Esophagus muscularis mucosa (tissue), 4 donors: ENCODE measurements around the gene GLIS1. TPM values are rescaled to one million over a fixed set of nuclear protein-coding genes. Genes with fewer than 3 reads are reported as not detected.

Source experiments
- DNase-seq: peaks from one replicate; pipeline ENCODE4 v3.0.0-alpha.2; 2017; ENCODE audit errors: extremely low spot score
- H3K27ac ChIP-seq, 4 donors: fragments of 200-600 bp; sonication (generic); replicated peaks in 1 of 4; 1 replicate in 3 of 4; 2 replicates in 1 of 4; pipeline ENCODE4 v1.5.1; 2016 to 2019; ENCODE audit warnings: mild to moderate bottlenecking in 1 of 4
- H3K27me3 ChIP-seq, 4 donors: fragments of 200-600 bp; sonication (generic); one replicate each; pipeline versions ENCODE4 v1.5.1 to v1.6.0; 2016 to 2019
- H3K36me3 ChIP-seq, 4 donors: fragments of 200-600 bp; sonication (generic); one replicate each; pipeline ENCODE4 v1.5.1; 2016 to 2019
- H3K4me1 ChIP-seq, 4 donors: fragments of 200-600 bp; sonication (generic); one replicate each; pipeline ENCODE4 v1.5.1; 2016 to 2019
- H3K4me3 ChIP-seq, 4 donors: fragments of 200-600 bp; sonication (generic); 1 replicate in 2 of 4; 2 replicates in 2 of 4; pipeline ENCODE4 v1.5.1; 2016 to 2019; ENCODE audit warnings: mild to moderate bottlenecking in 4 of 4, moderate library complexity in 1 of 4
- H3K9me3 ChIP-seq, 4 donors: fragments of 200-600 bp; sonication (generic); 1 replicate in 3 of 4; 2 replicates in 1 of 4; pipeline ENCODE4 v1.5.1; 2016 to 2019
- CTCF ChIP-seq, 3 experiments: fragments of 200-600 bp in 2 of 3; fragments of 450-650 bp in 1 of 3; sonication (generic) in 2 of 3; IDR thresholded peaks; one replicate each; pipeline ENCODE4 v1.5.1; 2017 to 2019; ENCODE audit warnings: antibody characterized with exemption in 3 of 3, mild to moderate bottlenecking in 2 of 3, moderate library complexity in 1 of 3
- EP300 ChIP-seq: sonication (generic); formaldehyde crosslinking; IDR thresholded peaks from one replicate; pipeline ENCODE4 v1.6.1; 2017; ENCODE audit warnings: antibody characterized with exemption
- POLR2A ChIP-seq: fragments of 450-650 bp; IDR thresholded peaks from one replicate; pipeline ENCODE4 v1.6.1; 2017; ENCODE audit warnings: antibody characterized with exemption, moderate library complexity, mild to moderate bottlenecking, low read depth
- POLR2AphosphoS5 ChIP-seq, 2 donors: sonication (generic); formaldehyde crosslinking; IDR thresholded peaks; one replicate each; pipeline ENCODE4 v1.6.1; 2017; ENCODE audit warnings: antibody characterized with exemption in 2 of 2
- whole genome bisulfite sequencing: methylation state at CpG from one replicate; pipeline ENCODE4 v1.1.5; 2018; 5-methylcytosine and 5-hydroxymethylcytosine counted together
- intact Hi-C: fragments of 100-400 bp; cut with DNase I; formaldehyde crosslinking; loops from one replicate; pipeline ENCODE4 v1.15.1; 2023
- total RNA-seq, 4 donors: library from RNA; depleted of rRNA; stranded (reverse); fragments of >200 nt; gene quantifications; one replicate each; pipeline versions ENCODE4 v1.1.0 to v1.2.1, GENCODE V29; 2016

GLIS1 gene
- total RNA-seq, 4 donors from 2014 or later, result 0.17 to 0.42 TPM; not detected in 2

- TF ChIP-seq EP300 (no peak), POLR2AphosphoS5 (IDR thresholded peaks at IDR 0.05) (no peak), POLR2A (no peak), CTCF (IDR thresholded peaks at IDR 0.05) (no peak)
- Histone ChIP-seq H3K36me3 (no peaks in the 10 kb centered on the region), H3K9me3 (no peaks in the 10 kb centered on the region), H3K27ac (no peak overlapping the region), H3K4me1 (no peaks in the 10 kb centered on the region), H3K27me3 (peaks cover 0 to 11% (median 0%) of the 10 kb centered on the region in 4 donors), H3K4me3 (no peak overlapping the region)
- no peak for DNase-seq
- intact Hi-C loops, result no loop called here
- 96% methylated on average over 3 of the region's 3 CpGs for WGBS
Measured at GRCh38 chr1:53662951-53663350, 76.0 kb downstream of the GLIS1 start.

GRCh38 chr1:53662169-53662568 is 76.8 kb downstream of the GLIS1 start:
- Histone ChIP-seq H3K27ac (no peak overlapping the region), H3K36me3 (no peaks in the 10 kb centered on the region), H3K4me1 (no peaks in the 10 kb centered on the region), H3K4me3 (no peak overlapping the region), H3K27me3 (peaks cover 0 to 11% (median 0%) of the 10 kb centered on the region in 4 donors), H3K9me3 (no peaks in the 10 kb centered on the region)
- TF ChIP-seq EP300 (no peak), POLR2A (no peak), CTCF (IDR thresholded peaks at IDR 0.05) (no peak), POLR2AphosphoS5 (IDR thresholded peaks at IDR 0.05) (no peak)
- no peak for DNase-seq
- intact Hi-C loops, result no loop called here
- 93% methylated on average over 11 of the region's 11 CpGs for WGBS

GRCh38 chr1:53661496-53661895 is 77.5 kb downstream of the GLIS1 start:
- Histone ChIP-seq H3K27ac (no peak overlapping the region), H3K4me1 (no peaks in the 10 kb centered on the region), H3K36me3 (no peaks in the 10 kb centered on the region), H3K27me3 (peaks cover 0 to 11% (median 0%) of the 10 kb centered on the region in 4 donors), H3K9me3 (no peaks in the 10 kb centered on the region), H3K4me3 (no peak overlapping the region)
- DNase-seq, result no peak
- WGBS, result 97% methylated on average over 8 of the region's 8 CpGs
- TF ChIP-seq POLR2AphosphoS5 (IDR thresholded peaks at IDR 0.05) (no peak), CTCF (IDR thresholded peaks at IDR 0.05) (no peak), POLR2A (no peak), EP300 (no peak)
- intact Hi-C loops, result no loop called here

- DNase-seq, result no peak
- Histone ChIP-seq H3K9me3 (no peaks in the 10 kb centered on the region), H3K27ac (no peak overlapping the region), H3K27me3 (peaks cover 0 to 11% (median 0%) of the 10 kb centered on the region in 4 donors), H3K36me3 (no peaks in the 10 kb centered on the region), H3K4me3 (no peak overlapping the region), H3K4me1 (no peaks in the 10 kb centered on the region)
- 100% methylated on average over 1 of the region's 3 CpGs for WGBS
- intact Hi-C loops, result no loop called here
- no peak for TF ChIP-seq POLR2AphosphoS5 (IDR thresholded peaks at IDR 0.05)
- no peak for TF ChIP-seq POLR2A
- no peak for TF ChIP-seq EP300
- TF ChIP-seq CTCF (IDR thresholded peaks at IDR 0.05), result no peak
Measured at GRCh38 chr1:53660666-53661065, 78.3 kb downstream of the GLIS1 start.

GRCh38 chr1:53659436-53659835 is 79.5 kb downstream of the GLIS1 start:
- intact Hi-C loops, result no loop called here
- TF ChIP-seq EP300, result no peak
- no peak for TF ChIP-seq POLR2A
- no peak for TF ChIP-seq POLR2AphosphoS5 (IDR thresholded peaks at IDR 0.05)
- TF ChIP-seq CTCF (IDR thresholded peaks at IDR 0.05), result no peak

More at GRCh38 chr1:53659436-53659835, 79.5 kb downstream of the GLIS1 start:
- Histone ChIP-seq H3K4me3 (no peak overlapping the region), H3K27me3 (peaks cover 0 to 15% (median 0%) of the 10 kb centered on the region in 4 donors), H3K4me1 (no peaks in the 10 kb centered on the region), H3K9me3 (no peaks in the 10 kb centered on the region), H3K27ac (no peak overlapping the region), H3K36me3 (no peaks in the 10 kb centered on the region)
- no peak for DNase-seq
- 93% methylated on average over 2 of the region's 2 CpGs for WGBS
